ENCODE results near the gene PLXDC1.
A peak's percentile ranks its signal among the peaks of the same experiment; 100 is the strongest.

Gene PLXDC1

DNA sequence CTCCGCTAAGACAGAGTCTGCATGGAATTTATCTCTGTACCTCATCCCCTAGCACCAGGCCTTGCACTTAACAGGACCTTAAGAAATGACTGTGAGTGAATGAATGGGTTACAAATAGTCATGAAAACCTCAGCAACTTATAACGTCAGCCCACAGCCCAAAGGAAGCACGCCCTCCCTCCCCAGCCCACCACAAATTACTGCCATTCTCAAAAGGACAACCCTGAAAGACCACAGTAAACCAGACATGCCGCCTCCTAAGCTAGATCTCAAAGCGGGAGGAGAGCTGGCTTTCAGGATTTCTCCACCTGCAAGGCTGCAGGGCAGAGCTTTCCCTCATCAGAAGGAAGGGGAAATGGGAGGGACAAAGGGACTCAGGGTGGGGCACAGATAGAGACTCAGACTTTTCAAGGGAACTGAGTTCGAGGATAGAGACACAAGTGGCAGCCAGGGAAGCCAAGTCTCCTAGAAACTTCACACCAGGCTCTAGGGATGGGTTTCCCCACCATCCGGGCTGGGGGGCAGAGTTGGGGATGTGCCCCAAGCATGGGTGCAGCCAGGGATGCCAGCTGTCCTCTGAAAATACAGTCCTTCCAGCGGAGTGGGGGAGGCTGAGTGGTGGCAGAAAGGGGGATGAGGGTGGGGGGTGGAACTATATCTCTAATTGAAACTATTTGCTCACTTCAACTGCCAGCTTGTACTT is 56.7 kb downstream of the PLXDC1 start:
- peak; percentile 17 to 27 for DNase-seq

DNA sequence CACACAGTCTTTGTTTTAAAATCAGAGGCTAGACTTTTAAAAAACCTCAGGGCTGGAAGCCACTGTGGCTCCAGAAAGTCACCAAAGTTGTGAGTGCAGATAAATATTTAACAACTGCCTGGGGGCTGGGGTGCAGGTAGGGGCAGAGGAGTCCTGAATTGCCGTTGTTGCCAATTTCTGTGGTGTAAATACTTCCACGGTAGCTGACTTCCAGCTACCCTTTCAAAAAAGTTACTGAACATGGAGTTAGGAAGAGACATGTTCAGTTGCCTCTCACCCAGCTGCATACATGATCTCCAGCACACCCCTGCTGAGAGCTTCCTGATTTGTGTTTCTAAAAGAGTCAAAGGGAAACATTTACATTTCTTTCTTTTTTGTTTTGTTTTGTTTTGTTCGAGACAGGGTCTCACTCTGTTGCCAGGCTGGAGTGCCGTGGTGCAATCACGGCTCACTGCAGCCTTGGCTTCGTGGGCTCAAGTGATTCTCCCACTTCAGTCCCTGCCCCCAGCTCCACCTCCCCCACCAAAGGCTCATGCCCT is 58.7 kb downstream of the PLXDC1 start:
- no peak for DNase-seq

DNA sequence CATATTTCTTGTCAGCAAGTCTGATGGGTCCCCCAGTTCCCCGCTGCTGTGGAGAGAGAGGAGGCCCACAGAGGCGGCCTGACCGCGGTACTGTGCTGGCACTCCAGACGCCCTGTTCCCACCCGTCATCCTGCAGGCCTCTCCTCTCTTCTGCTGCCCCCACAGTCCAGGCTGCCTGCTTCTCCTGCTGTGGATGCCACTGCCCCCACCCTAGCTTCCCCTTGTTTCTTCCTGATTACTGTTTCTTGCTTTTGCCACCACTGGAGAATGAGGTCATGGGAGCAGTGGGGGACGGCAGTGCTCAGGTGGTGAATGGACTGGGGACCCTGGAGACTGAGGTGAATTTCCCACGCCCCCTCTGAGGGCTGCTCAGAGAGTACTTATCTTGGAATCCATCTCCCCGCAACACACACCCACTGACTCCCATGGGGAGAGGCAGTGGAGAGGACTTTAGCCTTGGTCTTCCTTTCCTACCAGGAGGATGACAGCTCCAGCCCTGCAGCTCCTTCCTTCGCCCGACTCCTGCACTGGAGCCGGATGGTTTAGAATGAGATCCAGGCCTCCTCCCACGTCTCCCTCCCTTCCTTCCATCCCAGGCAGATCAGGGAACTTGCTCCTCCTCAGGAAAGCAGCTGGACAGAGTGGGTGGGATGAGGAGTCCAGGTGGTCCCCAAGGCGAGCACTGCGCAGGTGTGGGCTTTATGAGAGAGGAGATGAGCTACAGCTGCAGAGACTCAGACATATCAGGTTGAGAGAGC is 60.4 kb downstream of the PLXDC1 start:
- no peak for DNase-seq

GRCh38 chr17:39090400-39090799 is 61.0 kb downstream of the PLXDC1 start:
- no peak for DNase-seq

GRCh38 chr17:39084558-39084957 is 66.9 kb downstream of the PLXDC1 start:
- DNase-seq: no peak

- no peak for DNase-seq
These were observed 68.2 kb downstream of the PLXDC1 start for GRCh38 chr17:39083270-39083669.

- DNase-seq: no peak
These were observed 69.0 kb downstream of the PLXDC1 start for GRCh38 chr17:39082482-39082881.

- DNase-seq: no peak
These were observed 69.6 kb downstream of the PLXDC1 start for GRCh38 chr17:39081851-39082250.

GRCh38 chr17:39080421-39081078 is 70.9 kb downstream of the PLXDC1 start:
- DNase-seq: no peak

GRCh38 chr17:39079836-39080235 is 71.6 kb downstream of the PLXDC1 start:
- no peak for DNase-seq

- DNase-seq: no peak
These were observed 73.6 kb downstream of the PLXDC1 start for GRCh38 chr17:39077866-39078265.

- DNase-seq: no peak
These were observed 74.2 kb downstream of the PLXDC1 start for GRCh38 chr17:39077252-39077651.

- no peak for DNase-seq
These were observed 76.8 kb downstream of the PLXDC1 start for GRCh38 chr17:39074676-39075075.

GRCh38 chr17:39073916-39074315 is 77.5 kb downstream of the PLXDC1 start:
- DNase-seq: no peak

DNA sequence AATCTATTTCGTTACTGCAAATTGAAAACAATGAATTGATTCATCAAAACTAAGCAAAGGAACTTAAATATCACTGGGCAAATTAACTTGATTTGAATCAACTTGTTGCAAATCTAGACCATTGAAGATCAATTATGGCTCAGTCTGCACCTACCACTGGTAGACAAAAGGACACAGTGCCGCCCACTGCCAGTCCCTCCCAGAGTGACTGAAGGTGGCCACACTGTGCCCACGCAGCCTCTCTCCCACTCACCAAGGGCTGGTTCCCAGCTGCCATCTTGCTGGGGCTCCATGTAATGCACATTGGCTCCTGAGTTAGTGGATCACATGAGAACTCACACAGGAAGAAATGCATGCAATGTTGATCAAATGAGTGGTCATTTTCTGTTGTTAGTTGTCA is 78.1 kb downstream of the PLXDC1 start:
- no peak for DNase-seq

- DNase-seq: no peak
These were observed 79.9 kb downstream of the PLXDC1 start for GRCh38 chr17:39071573-39071972.

GRCh38 chr17:39069114-39069756 is 82.2 kb downstream of the PLXDC1 start:
- DNase-seq: no peak

- no peak for DNase-seq
These were observed 86.6 kb downstream of the PLXDC1 start for GRCh38 chr17:39064819-39065218.

GRCh38 chr17:39064374-39064773 is 87.1 kb downstream of the PLXDC1 start:
- DNase-seq: no peak

DNA sequence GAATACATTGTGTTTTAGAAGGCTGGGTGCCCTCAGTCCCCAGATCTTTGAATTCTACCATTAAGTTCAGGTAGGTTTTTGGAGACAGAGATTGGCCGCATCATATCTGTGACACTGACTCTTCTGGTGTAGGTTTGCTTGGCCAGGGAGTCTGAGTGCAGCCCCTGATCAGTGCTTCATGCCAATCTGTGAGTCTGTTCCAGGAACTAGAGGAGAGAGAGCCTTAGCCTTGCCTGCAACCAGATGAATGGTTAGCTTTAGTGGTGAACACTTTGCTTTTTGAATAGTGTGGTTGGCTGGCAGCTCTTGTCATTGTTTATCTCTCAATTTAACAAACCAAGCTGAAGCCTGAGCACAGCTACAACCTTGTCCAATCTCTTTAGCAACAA is 87.8 kb downstream of the PLXDC1 start:
- DNase-seq: no peak

DNA sequence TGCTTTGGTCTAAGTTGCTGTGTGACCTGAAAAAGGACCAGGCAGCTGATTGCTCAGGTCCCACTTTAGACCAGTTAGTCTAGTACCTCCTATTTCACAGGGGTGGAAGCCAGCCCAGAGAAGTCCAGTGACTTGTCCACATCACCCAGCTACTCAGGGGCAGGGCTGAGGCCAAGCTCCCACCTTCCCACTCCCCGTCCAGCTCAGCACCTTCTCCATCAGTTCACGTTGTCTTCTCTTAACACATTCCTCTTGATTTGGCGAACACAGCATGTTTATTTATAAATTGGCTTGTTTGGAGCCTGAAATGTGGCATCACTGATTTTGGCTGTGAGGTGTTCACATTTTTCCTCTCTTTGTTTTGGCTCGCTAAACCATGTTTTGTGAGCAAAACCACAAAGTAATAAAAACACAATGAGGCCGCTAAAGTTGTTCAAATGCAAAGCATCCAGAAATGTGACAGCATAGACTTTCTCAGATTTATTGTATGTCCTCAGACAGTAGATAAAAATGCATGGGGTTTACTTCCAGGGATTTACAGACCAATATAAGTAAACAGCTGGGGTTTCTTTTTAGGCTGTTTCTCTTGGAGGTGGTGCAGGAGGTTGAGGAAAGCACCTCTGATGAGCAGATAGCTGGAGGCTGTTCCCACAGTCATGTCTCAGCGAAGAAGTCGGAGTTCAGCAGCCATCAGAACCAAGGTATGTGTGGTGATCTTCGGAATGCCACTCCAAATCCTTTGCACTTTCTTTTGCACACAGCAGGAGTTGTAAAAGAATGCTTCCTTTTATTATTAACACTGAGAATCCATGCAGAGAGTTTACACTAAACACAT is 88.4 kb downstream of the PLXDC1 start:
- DNase-seq: no peak

- DNase-seq: no peak
These were observed 92.9 kb downstream of the PLXDC1 start for GRCh38 chr17:39058524-39058923.
